SK-N-SH treated with all-trans-retinoic acid at 6 μM for 48 hours (cell line): Measurements from ENCODE around the gene AHSG.

Experiments
- ATAC-seq: fragments of 200-7000 bp; cut with Tn5 transposase; 3 replicates; pipeline ENCODE4 v1.9.1; 2020; ENCODE audit warnings: mild to moderate bottlenecking, moderate library complexity
- ARNTL ChIP-seq: fragments of 450-650 bp; formaldehyde crosslinking; IDR thresholded peaks from 2 replicates; pipeline ENCODE4 v1.5.0; 2020; ENCODE audit warnings: low read depth, mild to moderate bottlenecking, moderate library complexity, borderline replicate concordance
- BACH2 ChIP-seq: fragments of 250-450 bp; sonication (Bioruptor Pico); IDR thresholded peaks from 2 replicates; pipeline ENCODE4 v1.9.0; 2021; ENCODE audit warnings: mild to moderate bottlenecking, borderline replicate concordance
- CREB5 ChIP-seq: fragments of 250-450 bp; sonication (Bioruptor Pico); IDR thresholded peaks from 2 replicates; pipeline ENCODE4 v1.5.1; 2020; ENCODE audit warnings: low read depth, mild to moderate bottlenecking, moderate library complexity
- CSDC2 ChIP-seq: fragments of 250-450 bp; sonication (Bioruptor Pico); IDR thresholded peaks from 2 replicates; pipeline ENCODE4 v1.5.0; 2020; ENCODE audit warnings: mild to moderate bottlenecking, moderate library complexity
- CSRNP3 ChIP-seq: fragments of 250-450 bp; sonication (Bioruptor Pico); IDR thresholded peaks from 2 replicates; pipeline ENCODE4 v1.5.1; 2021; ENCODE audit warnings: mild to moderate bottlenecking, moderate library complexity
- ESRRG ChIP-seq: fragments of 250-450 bp; sonication (Bioruptor Pico); IDR thresholded peaks from 2 replicates; pipeline ENCODE4 v1.6.1; 2021; ENCODE audit warnings: mild to moderate bottlenecking
- GLIS3 ChIP-seq: fragments of 250-450 bp; sonication (Bioruptor Pico); IDR thresholded peaks from 2 replicates; pipeline ENCODE4 v1.5.0; 2020; ENCODE audit warnings: mild to moderate bottlenecking, moderate library complexity
- ISL1 ChIP-seq: fragments of 250-450 bp; sonication (Bioruptor Pico); IDR thresholded peaks from 2 replicates; pipeline ENCODE4 v2.1.2; 2022; ENCODE audit warnings: mild to moderate bottlenecking, moderate library complexity
- POU6F1 ChIP-seq: fragments of 250-450 bp; sonication (Bioruptor Pico); IDR thresholded peaks from 2 replicates; pipeline ENCODE4 v1.8.0; 2021; ENCODE audit warnings: low read depth, mild to moderate bottlenecking, moderate library complexity, borderline replicate concordance
- RARB ChIP-seq: fragments of 250-450 bp; sonication (Bioruptor Pico); IDR thresholded peaks from 2 replicates; pipeline ENCODE4 v1.8.0; 2021; ENCODE audit warnings: mild to moderate bottlenecking, moderate library complexity
- SNAI2 ChIP-seq: fragments of 250-450 bp; sonication (Bioruptor Pico); IDR thresholded peaks from 2 replicates; pipeline ENCODE4 v1.5.0; 2020; ENCODE audit warnings: mild to moderate bottlenecking, moderate library complexity
- TCF4 ChIP-seq: fragments of 250-450 bp; sonication (Bioruptor Pico); IDR thresholded peaks from 2 replicates; pipeline ENCODE4 v1.8.0; 2021; ENCODE audit warnings: mild to moderate bottlenecking, moderate library complexity, borderline replicate concordance
- TOX ChIP-seq: fragments of 250-450 bp; sonication (Bioruptor Pico); IDR thresholded peaks from 2 replicates; pipeline ENCODE4 v1.8.0; 2021; ENCODE audit warnings: mild to moderate bottlenecking, moderate library complexity, borderline replicate concordance
- TSHZ2 ChIP-seq: fragments of 250-450 bp; sonication (Bioruptor Pico); IDR thresholded peaks from 2 replicates; pipeline ENCODE4 v1.5.0; 2020; ENCODE audit warnings: mild to moderate bottlenecking, moderate library complexity
- ZC3H10 ChIP-seq: fragments of 250-450 bp; sonication (Bioruptor Pico); IDR thresholded peaks from 2 replicates; pipeline ENCODE4 v1.5.1; 2021; ENCODE audit warnings: mild to moderate bottlenecking, moderate library complexity
- ZFP3 ChIP-seq: fragments of 250-450 bp; sonication (Bioruptor Pico); IDR thresholded peaks from 2 replicates; pipeline ENCODE4 v1.5.0; 2020; ENCODE audit warnings: mild to moderate bottlenecking, moderate library complexity
- ZNF565 ChIP-seq: fragments of 450-650 bp; formaldehyde crosslinking; conservative IDR thresholded peaks from 2 replicates; pipeline ENCODE4 v1.5.0; 2020; ENCODE audit warnings: low read depth, mild to moderate bottlenecking, moderate library complexity
- ZNF70 ChIP-seq: fragments of 450-650 bp; formaldehyde crosslinking; IDR thresholded peaks from 2 replicates; pipeline ENCODE4 v1.5.0; 2020; ENCODE audit warnings: mild to moderate bottlenecking, moderate library complexity
- ZNF8 ChIP-seq: fragments of 450-650 bp; formaldehyde crosslinking; IDR thresholded peaks from 2 replicates; pipeline ENCODE4 v1.5.0; 2020; ENCODE audit warnings: mild to moderate bottlenecking, moderate library complexity

Gene AHSG

GRCh38 chr3:186570941-186571643, 41.8 kb upstream of the AHSG start:
- TF ChIP-seq ZNF8 (CRISPR knock-in tag) (no peak), ISL1 (CRISPR knock-in tag) (no peak), SNAI2 (CRISPR knock-in tag) (no peak), ESRRG (no peak), TOX (CRISPR knock-in tag) (no peak), CREB5 (no peak), ZNF70 (no peak), CSRNP3 (no peak), BACH2 (CRISPR knock-in tag) (no peak), ZC3H10 (CRISPR knock-in tag) (no peak)
- ATAC-seq: no peak

GRCh38 chr3:186571644-186572013, 41.2 kb upstream of the AHSG start:
- TF ChIP-seq ZNF8 (CRISPR knock-in tag) (no peak), TOX (CRISPR knock-in tag) (no peak), ARNTL (CRISPR knock-in tag) (no peak), ZNF565 (CRISPR knock-in tag) (no peak), TSHZ2 (no peak), POU6F1 (CRISPR knock-in tag) (no peak)
- TF ChIP-seq, all 23 proteins: peak for 0
- ATAC-seq: no peak

- TF ChIP-seq TSHZ2 (no peak), BACH2 (CRISPR knock-in tag) (no peak), CSDC2 (CRISPR knock-in tag) (no peak), ZFP3 (CRISPR knock-in tag) (no peak), ARNTL (CRISPR knock-in tag) (no peak)
- ATAC-seq: no peak
These were observed 35.3 kb upstream of the AHSG start for GRCh38 chr3:186577521-186577920.

GRCh38 chr3:186580785-186581184, 32.1 kb upstream of the AHSG start:
- ATAC-seq: no peak
- TF ChIP-seq CSDC2 (CRISPR knock-in tag): no peak
- no peak for TF ChIP-seq ZFP3 (CRISPR knock-in tag)
- no peak for TF ChIP-seq ESRRG
- no peak for TF ChIP-seq TCF4 (CRISPR knock-in tag)
- no peak for TF ChIP-seq POU6F1 (CRISPR knock-in tag)
- TF ChIP-seq GLIS3 (CRISPR knock-in tag): no peak
- no peak for TF ChIP-seq ZNF565 (CRISPR knock-in tag)
- no peak for TF ChIP-seq ZNF8 (CRISPR knock-in tag)
- no peak for TF ChIP-seq CSRNP3
- TF ChIP-seq ZNF70: no peak
- no peak for TF ChIP-seq ARNTL (CRISPR knock-in tag)
- TF ChIP-seq RARB (CRISPR knock-in tag): no peak
- TF ChIP-seq CREB5: no peak
